Gastrocnemius medialis (tissue), 4 donors: ENCODE measurements around the gene BRCA2.

Source experiments
- CTCF ChIP-seq, 5 experiments: fragments of 450-650 bp in 3 of 5; fragments of 200-600 bp in 2 of 5; sonication (generic) in 2 of 5; IDR thresholded peaks in 4 of 5; conservative IDR thresholded peaks in 1 of 5; 1 replicate in 4 of 5; 2 replicates in 1 of 5; pipeline ENCODE4 v1.5.1; 2016 to 2019; ENCODE audit warnings: antibody characterized with exemption in 5 of 5, mild to moderate bottlenecking in 3 of 5, moderate library complexity in 3 of 5
- POLR2A ChIP-seq, 2 donors: fragments of 450-650 bp; IDR thresholded peaks; one replicate each; pipeline ENCODE4 v1.6.1; 2017; ENCODE audit warnings: antibody characterized with exemption in 2 of 2, mild to moderate bottlenecking in 2 of 2, moderate library complexity in 2 of 2

- TF ChIP-seq POLR2A (IDR thresholded peaks at IDR 0.05): no peak
- TF ChIP-seq CTCF (IDR thresholded peaks at IDR 0.05 in 4 of 5, conservative IDR thresholded peaks at IDR 0.05 in 1 of 5): no peak
Measured at GRCh38 chr13:32266130-32266529, 49.2 kb upstream of the BRCA2 start.
